WTC11 (cell line): ENCODE data around the gene ARHGAP4. TPM values are rescaled to one million over a fixed set of nuclear protein-coding genes. Genes with fewer than 3 reads are reported as not detected.

Experiments used
- ATAC-seq: fragments of 200-7000 bp; cut with Tn5 transposase; 2 replicates; pipeline ENCODE4 v1.10.0; 2021; ENCODE audit warnings: mild to moderate bottlenecking, moderate library complexity
- CTCF ChIA-PET: fragments of 300-600 bp; sonication (Branson Sonifier 250); formaldehyde crosslinking; loops from one replicate; lab custom pipeline; 2021; ENCODE audit warnings: antibody characterized with exemption; lab: Charles Lee
- POLR2A ChIA-PET: fragments of 350-600 bp; sonication (Branson Sonifier 250); formaldehyde crosslinking; loops from one replicate; lab custom pipeline; 2021; ENCODE audit warnings: antibody characterized with exemption; lab: Charles Lee
- DNase-seq: peaks from one replicate; pipeline ENCODE4 v3.0.0; 2021; ENCODE audit warnings: low spot score
- H3K27ac Mint-ChIP-seq: 2 replicates; pipeline ENCODE4 v1.8.0; 2021; ENCODE audit warnings: mixed read lengths
- H3K27me3 Mint-ChIP-seq: 2 replicates; pipeline ENCODE4 v1.8.0; 2021; ENCODE audit warnings: low read depth, mild to moderate bottlenecking, moderate library complexity, mixed read lengths
- H3K36me3 Mint-ChIP-seq: 2 replicates; pipeline ENCODE4 v1.8.0; 2021; ENCODE audit warnings: mixed read lengths
- H3K4me1 Mint-ChIP-seq: 2 replicates; pipeline ENCODE4 v1.8.0; 2022; ENCODE audit warnings: mixed read lengths
- H3K4me3 Mint-ChIP-seq: 2 replicates; pipeline ENCODE4 v1.8.0; 2021; ENCODE audit warnings: mild to moderate bottlenecking, moderate library complexity, mixed read lengths
- H3K9me3 Mint-ChIP-seq: 2 replicates; pipeline ENCODE4 v1.8.0; 2021; ENCODE audit warnings: mixed read lengths
- AFF4 ChIP-seq: sonication (generic); formaldehyde crosslinking; IDR thresholded peaks from 2 replicates; pipeline ENCODE4 v1.8.1; 2023; ENCODE audit warnings: mild to moderate bottlenecking, missing genetic modification reagents, borderline replicate concordance
- CDX4 ChIP-seq: fragments of 250-450 bp; sonication (Bioruptor Pico); IDR thresholded peaks from 2 replicates; pipeline ENCODE4 v1.9.0; 2021; ENCODE audit warnings: moderate library complexity, mild to moderate bottlenecking, inconsistent platforms, borderline replicate concordance
- CREB1 ChIP-seq: sonication (generic); formaldehyde crosslinking; IDR thresholded peaks from 2 replicates; pipeline ENCODE4 v1.8.0; 2023; ENCODE audit warnings: mild to moderate bottlenecking, missing genetic modification reagents
- EMX1 ChIP-seq: fragments of 250-450 bp; sonication (Bioruptor Pico); IDR thresholded peaks from 2 replicates; pipeline ENCODE4 v1.8.0; 2021; ENCODE audit warnings: mild to moderate bottlenecking
- MAX ChIP-seq: sonication (generic); formaldehyde crosslinking; IDR thresholded peaks from 2 replicates; pipeline ENCODE4 v1.8.0; 2022; ENCODE audit warnings: mild to moderate bottlenecking, missing genetic modification reagents
- OVOL2 ChIP-seq: fragments of 250-450 bp; sonication (Bioruptor Pico); IDR thresholded peaks from 2 replicates; pipeline ENCODE4 v1.9.0; 2021; ENCODE audit warnings: mild to moderate bottlenecking, borderline replicate concordance
- TP53 ChIP-seq: sonication (generic); formaldehyde crosslinking; IDR thresholded peaks from 2 replicates; pipeline ENCODE4 v1.8.1; 2023; ENCODE audit warnings: mild to moderate bottlenecking, missing genetic modification reagents
- ZNF219 ChIP-seq: sonication (generic); formaldehyde crosslinking; IDR thresholded peaks from 2 replicates; pipeline ENCODE4 v1.8.0; 2023; ENCODE audit warnings: missing genetic modification reagents, mild to moderate bottlenecking, borderline replicate concordance
- ZNF532 ChIP-seq: fragments of 250-450 bp; sonication (Bioruptor Pico); IDR thresholded peaks from 2 replicates; pipeline ENCODE4 v1.9.0; 2021; ENCODE audit warnings: mild to moderate bottlenecking, borderline replicate concordance
- ZSCAN18 ChIP-seq: fragments of 250-450 bp; sonication (Bioruptor Pico); IDR thresholded peaks from 2 replicates; pipeline ENCODE4 v2.1.2; 2022; ENCODE audit warnings: mild to moderate bottlenecking, moderate library complexity
- total RNA-seq: library from RNA; stranded (reverse); gene quantifications from 3 replicates; pipeline ENCODE4 v1.2.3, GENCODE V29; 2021
- TF ChIP-seq, protein P1 (sequence below): sonication (generic); formaldehyde crosslinking; IDR thresholded peaks from 2 replicates; pipeline ENCODE4 v1.8.0; 2023; ENCODE audit warnings: missing genetic modification reagents

Gene ARHGAP4
- total RNA-seq, 1 experiment from 2014 or later: 52.1 TPM

GRCh38 chrX:153880440-153880815 is 45.6 kb downstream of the ARHGAP4 start (continued):
- no peak for TF ChIP-seq ZNF532 (CRISPR knock-in tag)

DNA sequence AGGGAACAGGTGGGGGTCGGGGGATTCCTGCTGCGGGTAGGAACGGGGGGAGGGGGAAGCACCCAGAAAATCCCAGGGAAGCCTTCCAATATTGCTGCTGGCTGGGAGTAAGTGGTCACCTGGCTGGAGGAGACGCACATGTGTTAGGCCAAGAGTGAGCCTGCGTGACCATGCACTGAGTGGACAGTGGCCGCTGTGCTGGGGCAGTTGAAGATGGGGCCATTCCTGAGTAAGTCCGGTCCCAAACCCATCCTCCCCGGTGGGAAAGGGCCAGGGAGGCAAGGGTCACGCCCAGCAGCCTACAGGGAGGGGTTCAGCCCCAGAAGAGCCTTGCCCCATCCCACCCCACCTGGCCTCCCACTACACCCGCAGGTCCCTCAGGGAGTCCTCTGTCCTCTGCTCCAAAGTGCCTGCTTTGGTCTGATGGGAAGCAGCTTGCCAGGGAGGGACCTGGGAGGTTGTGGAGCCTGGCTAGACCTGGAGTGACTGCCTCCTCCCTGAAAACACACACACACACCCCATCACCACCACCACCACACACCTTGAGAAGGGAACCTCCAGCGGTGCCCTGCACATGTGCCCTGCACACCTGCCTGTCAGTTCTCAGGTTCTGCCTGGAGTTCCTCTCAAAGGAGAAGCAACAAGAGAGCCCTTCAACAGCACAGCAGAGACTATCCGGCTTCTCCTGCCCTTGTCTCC is 46.2 kb downstream of the ARHGAP4 start:
- ATAC-seq (no peak), DNase-seq (no peak)
- H3K4me3 Mint-ChIP-seq: peak overlapping the region; percentile 51; the same call in 1 of the 2 replicates
- H3K27me3 Mint-ChIP-seq: no peaks in the 10 kb centered on the region; the same call in 1 of the 2 replicates
- H3K36me3 Mint-ChIP-seq: no peaks in the 10 kb centered on the region
- CTCF ChIA-PET: interaction anchor here (0.8 to 2.5 kb wide), 7 partner anchors 29 to 113 kb away, joined by 3 to 10 read pairs (median 6); no protein-coding TSS in a partner anchor
- H3K4me1 Mint-ChIP-seq: peaks cover 61% of the 10 kb centered on the region
- H3K9me3 Mint-ChIP-seq: no peaks in the 10 kb centered on the region
- TF ChIP-seq CREB1 (no peak), ZNF219 (CRISPR knock-in tag) (no peak), CDX4 (CRISPR knock-in tag) (no peak), ZSCAN18 (CRISPR knock-in tag) (no peak), EMX1 (no peak), OVOL2 (CRISPR knock-in tag) (no peak), AFF4 (CRISPR knock-in tag) (no peak), TP53 (CRISPR knock-in tag) (no peak), MAX (CRISPR knock-in tag) (no peak)
- TF ChIP-seq, protein P1, sequence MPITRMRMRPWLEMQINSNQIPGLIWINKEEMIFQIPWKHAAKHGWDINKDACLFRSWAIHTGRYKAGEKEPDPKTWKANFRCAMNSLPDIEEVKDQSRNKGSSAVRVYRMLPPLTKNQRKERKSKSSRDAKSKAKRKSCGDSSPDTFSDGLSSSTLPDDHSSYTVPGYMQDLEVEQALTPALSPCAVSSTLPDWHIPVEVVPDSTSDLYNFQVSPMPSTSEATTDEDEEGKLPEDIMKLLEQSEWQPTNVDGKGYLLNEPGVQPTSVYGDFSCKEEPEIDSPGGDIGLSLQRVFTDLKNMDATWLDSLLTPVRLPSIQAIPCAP: no peak
- TF ChIP-seq, all 79 proteins: peak for 0
- no peak overlapping the region for H3K27ac Mint-ChIP-seq
- POLR2A ChIA-PET: no interaction called here
